Activated gamma-delta T cell treated with Interleukin-2 at 50 U/mL for 16 hours (primary cell): ENCODE data around the gene ABO.
"Not testable (repeated sequence)": the region's sequence is repeated elsewhere in the genome, so short reads cannot be mapped to it uniquely, and the experiment has no call there.

Experiments used
- DNase-seq: peaks from one replicate; pipeline ENCODE4 v3.0.0-alpha.2; 2020

Gene ABO

GRCh38 chr9:133261753-133262120, 13.3 kb downstream of the ABO start:
- no peak for DNase-seq

- no peak for DNase-seq
Measured at GRCh38 chr9:133261103-133261752, 13.8 kb downstream of the ABO start.

GRCh38 chr9:133260334-133261102, 14.5 kb downstream of the ABO start:
- DNase-seq: no peak

GRCh38 chr9:133258061-133259015, 16.7 kb downstream of the ABO start:
- no peak for DNase-seq

- no peak for DNase-seq
Measured at GRCh38 chr9:133257465-133257956, 17.5 kb downstream of the ABO start.

- DNase-seq: no peak
Measured at GRCh38 chr9:133256686-133257091, 18.3 kb downstream of the ABO start.

GRCh38 chr9:133256136-133256461, 18.9 kb downstream of the ABO start:
- DNase-seq: no peak

GRCh38 chr9:133255371-133256135, 19.4 kb downstream of the ABO start:
- no peak for DNase-seq

GRCh38 chr9:133254471-133254870, 20.5 kb downstream of the ABO start:
- no peak for DNase-seq

GRCh38 chr9:133253268-133253667, 21.7 kb downstream of the ABO start:
- no peak for DNase-seq

- no peak for DNase-seq
Measured at GRCh38 chr9:133252301-133253020, 22.5 kb downstream of the ABO start.

GRCh38 chr9:133251773-133252172, 23.2 kb downstream of the ABO start:
- DNase-seq: no peak

- DNase-seq: not testable (repeated sequence)
Measured at GRCh38 chr9:133251221-133251620, 23.8 kb downstream of the ABO start.

GRCh38 chr9:133250741-133251170, 24.2 kb downstream of the ABO start:
- no peak for DNase-seq

- no peak for DNase-seq
Measured at GRCh38 chr9:133249337-133249736, 25.7 kb downstream of the ABO start.

- no peak for DNase-seq
Measured at GRCh38 chr9:133248726-133249295, 26.2 kb downstream of the ABO start.

- DNase-seq: no peak
Measured at GRCh38 chr9:133247632-133248031, 27.4 kb downstream of the ABO start.

- no peak for DNase-seq
Measured at GRCh38 chr9:133246991-133247390, 28.0 kb downstream of the ABO start.

GRCh38 chr9:133246562-133246961, 28.4 kb downstream of the ABO start:
- no peak for DNase-seq

GRCh38 chr9:133242991-133243390, 32.0 kb downstream of the ABO start:
- no peak for DNase-seq

GRCh38 chr9:133242241-133242640, 32.8 kb downstream of the ABO start:
- DNase-seq: no peak
